ENCODE measurements around the gene HABP2.

GRCh38 chr10:113612154-113612553 lies 59.3 kb downstream of the HABP2 start:
- TF ChIP-seq POLR2A (IDR thresholded peaks at IDR 0.05): no peak
- no peak for TF ChIP-seq CTCF (IDR thresholded peaks at IDR 0.05)
- TF ChIP-seq POLR2AphosphoS5 (IDR thresholded peaks at IDR 0.05): no peak
- TF ChIP-seq EP300 (IDR thresholded peaks at IDR 0.05): no peak

Data from gastroesophageal sphincter (tissue), 3 donors.